GM18909 (cell line): Measurements from ENCODE around the gene ARHGAP6.
"Not testable (repeated sequence)": the region's sequence is repeated elsewhere in the genome, so short reads cannot be mapped to it uniquely, and the experiment has no call there.

Source experiments
- ATAC-seq: cut with Tn5 transposase; IDR thresholded peaks from one replicate; pipeline ENCODE4 v1.9.1; 2021; ENCODE audit warnings: mild to moderate bottlenecking; ENCODE audit not compliant: unreplicated experiment, poor library complexity

ARHGAP6 gene

DNA sequence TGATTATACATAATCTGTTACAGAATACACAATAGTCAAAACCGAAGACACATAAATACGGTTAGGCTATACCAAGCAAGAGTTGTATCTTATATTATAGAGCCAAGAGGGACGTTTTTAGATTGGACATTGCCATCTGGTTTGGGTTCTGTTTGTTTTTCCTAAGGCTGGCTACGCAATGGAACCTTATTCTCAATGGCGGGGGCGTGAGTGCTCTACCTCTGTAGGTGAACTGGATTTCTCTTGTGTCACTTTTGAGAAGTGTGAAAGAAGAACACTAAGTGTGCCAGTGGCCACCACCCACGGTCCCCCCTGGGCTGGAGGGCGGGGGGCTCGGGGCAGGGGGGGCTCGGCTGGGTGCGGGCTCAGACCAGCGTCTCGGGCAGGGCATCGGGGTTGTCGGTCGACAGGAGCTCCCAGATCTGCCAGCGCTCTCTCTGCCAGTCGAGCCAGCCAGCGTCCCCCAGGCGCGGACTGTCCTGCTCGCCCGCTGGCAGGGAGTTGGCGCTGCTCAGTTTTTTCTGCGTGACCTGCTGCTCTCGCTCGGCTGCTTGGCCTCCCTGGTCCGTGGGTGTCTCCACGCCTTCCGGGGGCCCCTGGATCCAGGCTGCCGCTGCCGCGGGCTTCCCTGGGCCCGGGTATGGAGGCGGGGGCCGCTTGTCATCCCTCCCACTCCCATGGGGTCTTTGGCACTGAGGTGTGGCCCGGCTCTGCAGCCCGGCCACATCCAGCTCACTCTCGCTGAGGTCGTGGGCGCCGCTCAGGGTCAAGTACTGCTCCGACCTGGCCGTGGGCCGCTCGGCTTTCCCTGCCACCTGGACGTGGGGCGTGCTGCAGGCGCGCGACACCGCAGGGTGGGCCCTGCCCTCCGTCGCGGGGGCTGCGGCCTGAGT, 527.0 kb downstream of the ARHGAP6 start:
- ATAC-seq = no peak

- ATAC-seq = no peak
These were observed 528.1 kb downstream of the ARHGAP6 start for GRCh38 chrX:11137543-11138139.

DNA sequence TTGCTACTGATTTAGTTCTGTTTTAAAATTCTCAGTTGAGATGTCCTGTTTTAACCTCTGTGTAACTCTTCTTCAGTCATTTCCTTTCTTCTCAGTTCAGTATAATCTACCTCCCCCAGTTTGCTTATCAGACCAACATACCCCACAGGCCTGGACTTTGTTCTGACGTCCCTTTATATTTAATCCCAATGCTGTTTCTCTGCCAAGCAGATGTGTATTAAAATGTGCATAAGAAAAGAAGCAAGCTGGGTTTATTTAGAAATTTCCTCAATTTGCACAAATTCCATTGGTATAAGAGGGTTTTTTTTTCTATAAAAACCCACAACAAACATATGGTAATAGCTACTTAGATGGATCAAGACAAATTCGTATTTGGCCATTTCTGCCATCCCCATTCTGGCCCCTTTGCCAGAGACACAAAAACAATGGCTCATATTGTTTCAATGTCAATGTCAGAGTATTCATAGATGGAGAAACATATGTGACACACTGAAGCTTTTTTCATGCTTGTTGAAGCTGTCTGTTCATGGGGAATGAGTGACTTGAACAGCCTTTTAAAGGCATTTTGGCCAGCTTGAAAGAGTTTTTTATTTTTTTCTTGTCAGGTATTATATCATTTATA, 530.0 kb downstream of the ARHGAP6 start:
- ATAC-seq = no peak

DNA sequence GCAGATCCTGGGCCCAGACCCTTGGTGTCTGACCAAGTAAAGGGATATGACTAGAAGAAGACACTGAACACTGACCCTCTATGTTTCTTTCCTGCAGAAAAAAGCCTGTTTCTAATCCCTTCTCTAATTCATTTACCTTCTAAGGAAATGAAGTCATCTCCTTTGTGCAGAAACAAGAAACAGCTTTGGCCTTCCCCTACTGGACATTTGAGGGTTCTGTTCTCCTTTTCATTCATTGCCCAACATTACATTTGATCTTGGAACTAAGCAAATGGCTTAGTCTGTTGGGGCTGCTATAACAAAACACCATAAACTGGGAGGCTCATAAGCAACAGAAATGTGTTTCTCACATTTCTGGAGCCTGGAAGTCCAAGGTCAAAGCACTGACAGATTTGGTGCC, 534.6 kb downstream of the ARHGAP6 start:
- ATAC-seq = no peak

GRCh38 chrX:11130136-11130535, 535.6 kb downstream of the ARHGAP6 start:
- no peak for ATAC-seq

DNA sequence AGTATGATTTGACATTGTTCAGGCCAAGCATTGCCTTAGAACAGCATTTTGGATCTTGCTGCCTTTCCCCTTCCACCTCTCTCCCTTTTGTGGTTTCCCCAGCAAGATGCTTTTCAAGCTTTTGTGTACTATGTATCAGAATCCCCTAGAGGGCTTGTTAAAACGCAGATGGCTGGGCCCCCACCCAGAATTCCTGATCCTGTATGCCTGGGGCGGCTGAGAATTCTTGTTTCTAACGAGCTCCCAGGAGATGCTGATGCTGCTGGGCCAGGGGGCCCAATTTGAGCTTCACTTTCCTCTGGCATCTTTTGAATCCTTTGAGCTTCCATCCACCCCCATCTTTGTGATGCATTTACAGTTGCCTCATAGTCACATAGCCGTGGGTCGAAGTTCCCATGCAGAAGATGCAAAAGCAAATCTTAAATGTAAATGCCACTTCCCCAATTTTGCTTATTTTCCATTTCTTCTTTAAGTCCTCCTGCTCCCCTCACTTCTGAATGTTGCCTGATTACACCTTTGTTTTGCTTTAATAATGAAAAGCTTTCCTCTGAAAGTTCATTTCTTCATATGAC, 536.1 kb downstream of the ARHGAP6 start:
- ATAC-seq = no peak

GRCh38 chrX:11125060-11125459, 540.7 kb downstream of the ARHGAP6 start:
- no peak for ATAC-seq

GRCh38 chrX:11124112-11124511, 541.6 kb downstream of the ARHGAP6 start:
- no peak for ATAC-seq

DNA sequence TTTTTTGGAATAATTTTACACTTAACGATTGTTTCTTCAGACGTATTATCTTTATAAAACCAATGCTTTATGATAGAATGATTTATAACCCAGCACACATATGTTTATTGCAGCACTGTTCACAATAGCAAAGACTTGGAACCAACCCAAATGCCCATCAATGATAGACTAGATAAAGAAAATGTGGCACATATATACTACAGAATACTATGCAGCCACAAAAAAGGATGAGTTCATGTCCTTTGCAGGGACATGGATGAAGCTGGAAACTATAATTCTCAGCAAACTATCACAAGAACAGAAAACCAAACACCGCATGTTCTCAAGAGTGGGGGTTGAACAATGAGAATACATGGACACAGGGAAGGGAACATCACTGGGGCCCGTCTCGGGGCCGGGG, 542.6 kb downstream of the ARHGAP6 start:
- ATAC-seq = not testable (repeated sequence)

DNA sequence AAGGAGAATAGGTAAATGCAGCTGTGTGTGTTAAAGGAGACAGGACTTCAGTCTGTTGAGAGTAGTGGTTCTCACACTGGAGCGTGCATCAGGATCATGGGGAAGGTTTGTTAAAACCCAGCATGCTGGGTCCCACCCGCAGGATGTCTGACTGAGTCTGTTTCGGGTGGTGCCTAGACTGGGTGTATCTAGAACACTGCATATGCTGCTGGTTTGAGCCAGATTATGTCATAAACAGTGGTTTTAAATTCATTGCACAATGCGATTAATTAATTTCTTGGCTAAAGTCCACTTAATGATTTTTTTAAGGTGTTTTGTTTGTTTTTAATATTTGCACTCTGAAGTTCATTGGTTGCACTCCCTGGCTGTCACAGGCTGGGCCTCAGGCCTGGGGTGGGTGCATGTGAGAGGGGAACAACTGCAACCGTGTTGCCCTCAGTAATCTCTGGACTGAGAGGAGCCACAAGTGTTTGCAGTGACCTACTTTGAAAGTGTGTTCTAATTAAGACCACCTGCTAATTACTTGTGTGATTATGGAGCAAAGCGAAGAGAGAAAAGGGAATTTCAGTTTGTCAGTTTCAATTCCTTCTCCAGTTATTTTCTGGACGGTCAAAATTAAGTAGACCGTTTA, 546.3 kb downstream of the ARHGAP6 start:
- no peak for ATAC-seq

DNA sequence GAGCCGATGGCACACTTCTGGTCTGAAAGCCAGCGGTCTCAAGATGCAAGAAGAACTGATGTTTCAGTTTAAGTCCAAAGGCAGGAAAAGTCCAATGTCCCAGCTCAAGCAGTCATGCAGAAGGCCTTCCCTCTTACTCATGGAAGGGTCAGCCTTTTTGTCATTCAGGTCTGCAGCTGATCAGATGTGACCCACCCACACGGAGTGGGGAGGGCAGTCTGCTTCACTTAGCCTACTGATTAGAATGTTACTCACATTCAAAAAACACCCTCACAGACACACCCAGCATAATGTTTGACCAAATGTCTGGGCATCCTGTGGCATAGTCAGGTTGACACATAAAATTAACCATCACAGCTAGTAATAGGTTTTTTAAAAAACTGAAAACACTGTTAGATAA, 548.0 kb downstream of the ARHGAP6 start:
- no peak for ATAC-seq

GRCh38 chrX:11113731-11114130, 552.0 kb downstream of the ARHGAP6 start:
- ATAC-seq = no peak

- ATAC-seq = no peak
These were observed 553.8 kb downstream of the ARHGAP6 start for GRCh38 chrX:11111947-11112346.

DNA sequence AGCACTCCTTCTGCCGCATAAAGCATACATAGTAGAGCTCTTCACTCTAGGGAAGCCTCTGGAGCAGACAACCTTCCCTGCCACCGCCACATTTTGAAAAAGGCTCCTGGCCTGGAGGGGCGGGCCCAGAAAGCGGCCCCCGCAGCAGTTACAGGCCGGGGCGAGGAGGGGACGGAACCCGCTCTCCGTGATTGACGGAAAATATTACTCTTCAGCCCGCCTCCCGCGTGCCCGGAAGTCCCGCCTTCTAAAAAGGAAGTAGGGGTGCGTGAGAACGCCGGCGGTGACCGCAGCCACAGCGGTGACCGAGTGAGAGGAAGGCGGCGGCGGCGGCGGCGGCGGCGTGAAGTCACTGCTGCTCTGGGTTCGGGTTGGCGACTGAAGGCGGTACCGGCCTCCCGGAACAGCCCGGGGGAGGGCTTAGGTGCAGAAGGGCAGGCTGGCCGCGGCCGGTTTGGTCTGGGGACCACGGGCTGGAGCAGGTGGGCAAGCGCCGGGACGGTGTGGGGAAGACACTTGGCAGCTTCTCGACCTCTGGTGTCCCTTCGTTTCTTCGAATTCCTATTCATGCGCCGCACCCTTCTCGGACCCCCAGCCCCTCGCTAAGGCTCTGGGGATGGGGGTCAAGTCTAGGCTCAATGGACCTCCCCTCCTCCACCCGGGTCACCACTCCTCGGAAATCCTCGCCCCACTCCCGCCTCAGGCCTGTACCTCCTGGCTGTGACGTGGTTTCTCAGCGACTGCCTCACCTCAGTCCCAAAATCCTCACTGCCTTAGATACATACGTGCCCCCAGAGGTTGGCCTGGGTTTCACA, 554.5 kb downstream of the ARHGAP6 start, which contains the start of gene HCCS:
TSS of gene HCCS (plus strand) at position 296 of the 815 bp plus-strand sequence. CDS start 729 bp downstream, outside the sequence.
- peak; percentile 92 for ATAC-seq

- no peak for ATAC-seq
These were observed 555.8 kb downstream of the ARHGAP6 start for GRCh38 chrX:11109968-11110367.

- ATAC-seq = no peak
These were observed 557.3 kb downstream of the ARHGAP6 start for GRCh38 chrX:11108253-11108941.

GRCh38 chrX:11105080-11105479, 560.6 kb downstream of the ARHGAP6 start:
- ATAC-seq = no peak

GRCh38 chrX:11103751-11104150, 562.0 kb downstream of the ARHGAP6 start:
- ATAC-seq = no peak

DNA sequence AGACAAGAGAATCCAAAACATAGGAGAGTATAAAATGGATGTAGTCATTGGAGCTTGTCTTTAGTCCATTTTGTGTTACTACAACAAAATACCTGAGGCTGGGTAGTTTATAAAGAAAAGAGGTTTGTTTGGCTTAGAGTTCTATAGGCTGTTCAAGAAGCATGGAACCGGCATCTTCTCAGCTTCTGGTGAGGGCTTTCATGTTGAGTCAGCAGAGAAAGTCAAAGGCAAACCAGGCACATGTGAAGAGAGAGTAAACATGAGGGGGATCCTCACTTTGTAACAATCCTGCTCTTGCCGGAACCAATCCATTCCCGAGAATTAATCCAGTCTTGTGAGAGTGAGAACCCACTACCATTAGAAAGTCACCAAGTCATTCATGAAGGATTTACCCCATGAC, 562.7 kb downstream of the ARHGAP6 start:
- no peak for ATAC-seq
